ENCODE data around the gene GHRHR.

DNA sequence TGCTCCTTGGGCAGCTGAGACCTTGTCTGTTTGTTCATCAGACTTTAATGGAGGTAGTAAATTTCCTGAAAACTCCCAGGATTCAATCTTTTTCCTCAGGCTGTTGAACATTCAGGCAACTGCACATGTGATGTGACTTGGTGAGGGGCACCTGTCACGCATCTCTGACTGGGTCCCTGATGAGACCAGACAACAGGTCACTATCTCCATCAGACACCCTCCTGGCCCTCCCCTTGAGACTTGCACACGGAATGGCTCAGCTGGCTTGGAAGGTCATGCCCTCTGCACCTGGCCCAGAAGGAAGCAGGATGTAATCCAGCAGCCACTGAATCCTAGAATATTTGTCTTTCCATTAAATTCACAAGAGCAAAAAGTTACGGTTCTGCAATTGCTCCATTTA is 36.2 kb upstream of the GHRHR start:
- TF ChIP-seq POLR2A (IDR thresholded peaks at IDR 0.05) (no peak), EP300 (IDR thresholded peaks at IDR 0.05) (no peak)
- TF ChIP-seq, protein P1, sequence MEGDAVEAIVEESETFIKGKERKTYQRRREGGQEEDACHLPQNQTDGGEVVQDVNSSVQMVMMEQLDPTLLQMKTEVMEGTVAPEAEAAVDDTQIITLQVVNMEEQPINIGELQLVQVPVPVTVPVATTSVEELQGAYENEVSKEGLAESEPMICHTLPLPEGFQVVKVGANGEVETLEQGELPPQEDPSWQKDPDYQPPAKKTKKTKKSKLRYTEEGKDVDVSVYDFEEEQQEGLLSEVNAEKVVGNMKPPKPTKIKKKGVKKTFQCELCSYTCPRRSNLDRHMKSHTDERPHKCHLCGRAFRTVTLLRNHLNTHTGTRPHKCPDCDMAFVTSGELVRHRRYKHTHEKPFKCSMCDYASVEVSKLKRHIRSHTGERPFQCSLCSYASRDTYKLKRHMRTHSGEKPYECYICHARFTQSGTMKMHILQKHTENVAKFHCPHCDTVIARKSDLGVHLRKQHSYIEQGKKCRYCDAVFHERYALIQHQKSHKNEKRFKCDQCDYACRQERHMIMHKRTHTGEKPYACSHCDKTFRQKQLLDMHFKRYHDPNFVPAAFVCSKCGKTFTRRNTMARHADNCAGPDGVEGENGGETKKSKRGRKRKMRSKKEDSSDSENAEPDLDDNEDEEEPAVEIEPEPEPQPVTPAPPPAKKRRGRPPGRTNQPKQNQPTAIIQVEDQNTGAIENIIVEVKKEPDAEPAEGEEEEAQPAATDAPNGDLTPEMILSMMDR (IDR thresholded peaks at IDR 0.05) = no peak
